Activated CD4-positive, alpha-beta T cell treated with anti-CD3 and anti-CD28 coated beads, Interleukin-2, amount 50 U/mL, for 16 hours (primary cell): Measurements from ENCODE around the gene FAM53A.
"Not testable (repeated sequence)": the region's sequence is repeated elsewhere in the genome, so short reads cannot be mapped to it uniquely, and the experiment has no call there.

Source experiments
- DNase-seq: peaks from one replicate; pipeline ENCODE4 v3.0.0-alpha.2; 2020

Gene FAM53A

DNA sequence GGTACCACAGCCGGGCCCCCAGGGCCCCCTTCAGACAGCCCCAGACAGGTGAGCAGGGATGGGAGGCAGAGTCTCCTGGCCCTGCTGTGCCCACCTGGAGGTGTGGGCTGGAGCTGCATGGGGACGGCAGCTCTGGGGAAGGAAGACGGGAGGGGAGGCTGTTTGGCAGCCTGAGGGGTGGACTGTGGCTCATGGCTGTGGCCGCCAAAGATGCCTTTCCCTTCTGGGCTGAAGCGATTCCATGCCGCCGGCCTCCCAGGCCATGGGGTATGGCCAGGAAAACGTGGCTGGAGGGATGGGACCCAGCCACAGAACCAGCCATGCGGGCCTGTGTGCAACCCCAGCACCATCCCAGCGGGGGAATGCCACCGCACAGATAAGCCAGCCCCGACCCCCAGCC, 65.7 kb downstream of the FAM53A start:
- DNase-seq: no peak

DNA sequence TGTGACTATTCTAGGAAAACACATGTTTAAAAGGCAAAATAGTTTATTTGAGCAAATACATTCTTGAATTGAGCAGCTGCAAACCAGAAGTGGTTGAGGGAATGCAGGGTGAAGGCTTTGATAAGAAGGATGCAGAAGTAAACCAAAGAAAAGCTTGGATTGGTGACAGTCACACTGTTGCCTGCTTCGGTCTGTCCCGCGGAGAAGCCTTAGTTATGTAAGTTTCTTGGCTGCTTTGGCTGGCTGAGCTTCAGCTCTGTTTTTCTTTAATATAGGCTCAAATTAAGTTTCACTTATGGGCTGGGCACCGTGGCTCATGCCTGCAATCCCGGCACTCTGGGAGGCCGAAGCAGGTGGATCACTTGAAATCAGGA, 67.6 kb downstream of the FAM53A start:
- DNase-seq: no peak

GRCh38 chr4:1615786-1616556, 68.1 kb downstream of the FAM53A start:
- DNase-seq: no peak

GRCh38 chr4:1614854-1615595, 69.1 kb downstream of the FAM53A start:
- no peak for DNase-seq

DNA sequence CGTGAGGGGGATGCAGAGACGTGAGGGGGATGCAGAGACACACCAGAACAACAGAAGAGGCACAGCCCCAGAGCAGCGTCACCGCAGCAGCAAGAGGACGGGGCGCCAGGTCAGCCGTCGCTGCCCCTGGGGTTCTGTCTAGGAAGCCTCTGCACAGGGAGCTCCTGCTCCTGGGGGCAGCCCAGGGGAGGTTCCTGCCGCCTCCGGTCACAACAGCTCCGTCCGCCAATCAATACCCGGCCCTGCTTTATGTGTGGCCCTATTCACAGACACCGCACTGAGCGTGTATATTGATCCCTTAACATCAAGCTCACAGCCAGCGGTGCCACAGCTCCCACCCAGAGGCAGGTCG, 69.6 kb downstream of the FAM53A start:
- no peak for DNase-seq

- DNase-seq: no peak
Measured at GRCh38 chr4:1614049-1614448, 70.1 kb downstream of the FAM53A start.

DNA sequence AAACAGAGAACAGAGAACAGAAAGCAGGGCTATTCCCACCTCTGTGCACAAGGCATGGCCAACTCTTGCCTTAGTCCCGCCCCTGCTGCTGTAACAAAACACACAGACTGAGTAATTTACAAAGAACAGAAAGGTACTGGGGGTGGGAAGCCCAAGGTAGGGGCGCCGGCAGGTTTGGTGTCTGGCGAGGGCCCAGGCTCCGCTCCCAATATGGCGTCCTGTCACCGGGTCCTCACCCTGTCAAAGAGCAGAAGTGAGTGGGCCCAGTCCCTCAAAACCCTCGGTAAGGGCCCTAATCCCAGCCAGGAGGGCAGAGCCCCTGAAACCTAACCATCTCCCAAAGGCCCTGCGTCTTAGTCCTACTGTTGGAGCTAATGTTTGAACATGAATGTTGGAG, 71.0 kb downstream of the FAM53A start:
- no peak for DNase-seq

GRCh38 chr4:1612278-1613098, 71.6 kb downstream of the FAM53A start:
- no peak for DNase-seq

- DNase-seq: no peak
Measured at GRCh38 chr4:1611501-1611870, 72.6 kb downstream of the FAM53A start.

DNA sequence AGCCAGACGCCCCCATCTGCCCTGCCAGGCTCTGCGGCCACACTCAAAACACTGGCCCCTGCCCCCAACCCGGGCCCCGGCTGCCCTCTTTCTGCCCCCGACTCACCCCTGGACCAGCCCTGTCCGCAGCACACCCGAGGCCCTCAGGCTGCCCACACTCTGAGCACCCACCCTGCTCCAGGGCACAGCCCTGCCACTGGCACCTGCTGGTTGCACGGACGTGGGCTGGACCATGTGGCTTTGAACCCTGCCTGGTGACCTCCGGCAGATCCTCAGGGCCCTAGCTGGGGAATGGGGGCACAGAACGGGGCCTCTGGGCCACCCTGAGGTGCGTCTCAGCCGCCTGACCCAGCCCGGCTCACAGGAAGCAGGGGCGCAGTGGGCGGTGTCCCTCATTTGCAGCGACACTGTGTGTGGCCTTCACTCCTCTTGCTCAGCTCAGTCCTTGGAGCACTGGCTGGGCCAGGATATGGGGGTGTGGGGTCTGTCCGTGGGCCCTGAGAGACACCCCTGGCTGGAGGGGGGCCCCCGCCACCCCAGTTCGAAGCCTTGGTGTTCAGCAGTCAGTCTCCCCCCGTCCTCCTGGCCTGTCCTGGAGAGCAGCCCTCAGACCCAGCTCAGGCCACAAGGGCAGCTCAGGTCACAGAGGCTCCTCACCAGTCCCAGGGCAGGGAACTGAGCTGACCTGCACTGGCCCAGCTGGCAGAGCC, 73.2 kb downstream of the FAM53A start:
- DNase-seq: no peak

DNA sequence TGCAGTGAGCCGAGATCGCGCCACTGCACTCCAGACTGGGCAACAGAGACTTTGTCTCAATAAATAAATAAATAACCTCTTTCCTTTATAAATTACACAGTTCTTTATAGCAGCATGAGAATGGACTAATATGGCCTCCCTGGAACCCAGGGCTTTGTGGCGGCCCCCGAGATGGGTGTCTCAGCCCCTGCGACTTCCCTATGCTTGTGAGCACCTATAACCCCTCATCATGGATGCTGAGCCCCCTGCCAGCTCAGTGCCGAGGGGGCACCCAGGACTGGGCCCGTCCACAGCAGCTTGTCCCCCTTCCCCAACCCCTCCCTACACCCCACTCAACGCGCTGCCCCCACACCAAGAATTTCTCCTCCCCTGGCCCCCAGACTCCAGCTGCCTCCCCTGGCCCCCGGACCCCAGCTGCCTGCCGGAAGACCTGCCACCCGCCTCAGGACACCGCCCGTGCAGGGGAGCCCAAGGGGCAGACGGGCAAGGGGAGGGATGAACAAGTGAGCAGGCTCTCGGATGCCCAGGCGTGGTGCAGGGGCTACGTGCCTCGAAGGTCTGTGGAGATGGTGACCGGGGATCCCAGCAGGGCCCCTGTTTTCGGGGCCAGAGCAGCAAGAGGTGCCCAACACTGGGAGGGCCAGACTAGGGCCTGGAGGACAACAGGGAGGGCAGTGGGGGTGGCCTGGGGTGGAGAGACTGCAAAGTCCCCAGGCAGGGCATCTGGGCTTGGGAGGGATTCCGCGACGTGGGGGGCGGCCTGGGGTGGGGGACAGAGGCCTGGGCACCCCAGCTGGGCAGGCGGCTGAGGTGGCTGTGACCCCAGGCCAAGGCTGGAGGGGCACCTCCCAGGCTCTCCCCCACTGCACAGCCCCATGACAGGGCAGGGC, 74.0 kb downstream of the FAM53A start:
- DNase-seq: no peak

DNA sequence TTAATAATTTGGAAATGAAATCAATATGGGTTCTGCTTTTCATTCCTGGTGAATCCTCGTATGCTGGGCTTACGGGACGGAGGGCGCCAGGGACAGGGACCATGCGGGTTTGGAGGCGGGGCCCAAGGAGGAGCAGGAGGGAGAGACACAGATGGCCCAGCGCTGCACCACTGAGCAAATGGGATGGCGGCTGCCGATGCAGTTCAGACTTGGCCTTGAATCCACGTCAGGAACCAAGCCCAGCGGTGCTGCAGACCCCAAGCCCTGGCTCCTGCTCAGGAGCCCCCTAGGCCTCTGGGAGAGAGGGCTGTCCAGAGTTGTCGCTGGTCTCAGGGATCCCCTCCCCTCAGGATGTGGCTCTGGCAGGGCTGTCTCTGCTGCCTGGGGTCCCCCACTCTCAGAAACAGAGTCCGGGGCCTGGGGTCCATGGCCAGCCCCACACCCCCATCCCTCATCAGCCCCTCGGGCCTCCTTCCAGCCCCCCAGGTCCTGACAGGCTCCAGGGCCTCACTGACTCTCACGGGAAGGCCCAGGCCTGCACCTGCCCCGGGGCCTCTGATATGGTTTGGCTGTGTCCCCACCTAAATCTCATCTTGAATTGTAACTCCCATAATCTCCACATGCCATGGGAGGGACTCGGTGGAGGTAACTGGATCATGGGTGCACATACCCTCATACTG, 75.2 kb downstream of the FAM53A start:
- DNase-seq: no peak

DNA sequence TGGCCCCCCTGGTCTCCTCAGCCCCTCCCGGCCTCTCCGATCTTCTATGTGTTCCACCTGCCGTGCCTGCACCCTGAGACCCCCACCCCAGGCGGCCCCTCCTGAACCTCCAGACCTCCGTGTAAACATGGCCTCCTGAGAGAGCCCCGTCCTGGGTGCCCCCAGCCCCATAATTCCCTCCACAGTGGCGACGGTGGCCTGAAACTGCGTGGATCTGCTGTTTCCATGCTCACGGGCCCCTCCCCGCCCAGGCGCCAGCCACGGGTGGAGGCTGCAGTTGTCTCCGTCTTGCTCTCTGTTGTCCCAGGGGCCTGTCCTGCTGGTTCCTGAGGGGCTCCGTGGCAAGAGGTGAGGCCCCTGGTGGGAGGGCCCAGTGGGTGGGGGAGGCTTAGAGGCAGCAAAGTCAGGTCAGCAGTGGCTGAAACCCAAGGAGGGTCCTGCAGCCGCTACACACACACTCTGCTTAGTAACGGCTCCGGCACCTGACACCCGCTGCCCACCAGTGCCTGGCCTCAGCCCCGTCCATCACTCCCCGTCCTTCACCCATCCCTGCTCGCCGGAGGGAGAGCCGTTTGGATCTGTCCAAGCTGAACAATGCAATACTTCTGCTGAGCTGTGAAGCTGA, 75.8 kb downstream of the FAM53A start:
- no peak for DNase-seq

DNA sequence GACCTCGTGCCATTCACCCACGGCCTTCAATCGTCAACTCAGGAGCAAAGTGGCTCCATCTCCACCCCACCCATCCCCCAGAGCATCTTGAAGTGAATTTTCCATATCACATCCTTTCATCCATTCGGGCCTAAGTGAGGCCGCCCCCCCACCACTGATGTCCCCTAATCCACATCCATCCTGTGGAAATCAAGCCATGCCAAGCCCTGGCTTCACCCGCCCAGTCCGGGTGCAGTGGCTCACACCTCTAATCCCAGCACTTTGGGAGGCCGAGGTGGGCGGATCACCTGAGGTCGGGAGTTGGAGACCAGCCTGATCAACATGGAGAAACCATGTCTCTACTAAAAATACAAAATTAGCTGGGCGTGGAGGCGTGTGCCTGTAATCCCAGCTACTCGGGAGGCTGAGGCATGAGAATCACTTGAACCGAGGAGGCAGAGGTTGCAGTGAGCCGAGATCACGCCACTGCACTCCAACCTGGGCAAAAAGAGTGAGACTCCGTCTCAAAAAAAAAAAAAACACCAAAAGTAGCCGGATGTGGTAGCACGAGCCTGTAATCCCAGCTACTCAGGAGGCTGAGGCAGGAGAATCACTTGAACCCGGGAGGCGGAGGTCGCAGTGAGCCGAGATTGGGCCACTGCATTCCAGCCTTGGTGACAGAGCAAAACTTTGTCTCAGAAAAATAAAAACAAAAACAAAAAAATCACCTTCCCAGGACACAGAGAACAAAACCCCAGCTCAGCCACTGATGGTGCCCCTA, 76.5 kb downstream of the FAM53A start:
- not testable (repeated sequence) for DNase-seq

DNA sequence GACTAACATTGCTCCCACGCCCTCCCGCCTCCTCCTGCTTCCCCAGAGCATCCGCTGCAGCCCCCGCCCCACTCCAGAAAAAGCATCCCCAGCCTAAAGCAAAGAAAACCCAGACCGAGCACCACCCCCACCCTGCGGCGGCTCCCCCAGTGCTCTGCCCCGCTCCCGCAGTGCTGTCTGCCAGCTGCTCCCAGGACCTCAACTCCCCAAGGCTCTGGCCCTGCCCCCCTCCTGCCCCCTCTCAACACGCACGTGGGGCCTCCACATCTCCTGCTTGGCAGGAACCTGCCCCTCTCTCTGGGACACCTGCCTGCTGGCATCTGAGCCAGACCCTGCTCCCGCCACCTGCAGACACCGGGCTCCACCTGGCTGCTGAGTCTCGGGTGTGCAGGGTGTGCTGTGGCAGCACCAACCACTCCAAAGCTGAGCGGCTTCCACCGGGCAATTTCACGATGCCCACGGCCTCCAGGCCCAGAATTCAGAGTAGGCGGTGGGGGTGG, 79.4 kb downstream of the FAM53A start:
- DNase-seq: no peak

DNA sequence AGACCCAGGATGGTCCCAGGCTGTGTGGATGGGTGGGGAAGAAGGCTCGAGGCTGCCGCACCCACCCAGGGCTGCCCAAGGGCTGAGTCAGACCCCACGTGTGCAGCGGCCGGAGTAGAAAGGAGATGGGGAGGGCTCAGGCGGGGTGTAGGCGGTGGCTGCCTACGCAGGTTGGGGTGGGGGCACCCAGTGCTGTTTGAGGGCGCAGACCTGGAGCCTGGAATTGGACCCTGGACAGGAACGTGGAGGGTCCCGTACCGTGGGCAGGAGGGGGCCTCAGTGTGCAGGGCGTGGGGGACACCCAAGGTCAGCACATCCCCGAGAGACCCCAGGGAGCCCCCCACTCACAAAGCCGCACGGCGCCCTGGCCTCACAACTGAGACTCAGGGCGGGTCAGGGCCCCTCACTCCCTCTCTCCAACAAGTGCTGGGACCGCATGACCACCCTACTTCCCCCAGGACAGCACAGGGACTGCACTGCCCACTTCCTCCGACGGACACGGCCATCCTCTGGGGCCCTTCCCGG, 79.9 kb downstream of the FAM53A start:
- no peak for DNase-seq

- DNase-seq: no peak
Measured at GRCh38 chr4:1603413-1604135, 80.5 kb downstream of the FAM53A start.

- DNase-seq: no peak
Measured at GRCh38 chr4:1602655-1603412, 81.3 kb downstream of the FAM53A start.
